NCI-H345 treated with DMSO at 0.1 percent for 48 hours (cell line): ENCODE measurements around the gene PDHA2.
"Not testable (repeated sequence)": the region's sequence is repeated elsewhere in the genome, so short reads cannot be mapped to it uniquely, and the experiment has no call there.

Experiments
- DNase-seq: peaks from one replicate; lab custom pipeline; 2025; ENCODE audit not compliant: unreplicated experiment; lab: John Stamatoyannopoulos, UW

PDHA2 gene

GRCh38 chr4:95839891-95840290, at the start of gene PDHA2:
Gene PDHA2 (plus strand): TSS chr4:95840093. CDS start chr4:95840151, 58 bp downstream.
- no peak for DNase-seq

GRCh38 chr4:95798003-95798402, 41.9 kb upstream of the PDHA2 start:
- no peak for DNase-seq

GRCh38 chr4:95798727-95799126, 41.2 kb upstream of the PDHA2 start:
- DNase-seq = no peak

- DNase-seq = no peak
These were observed 18.0 kb upstream of the PDHA2 start for GRCh38 chr4:95821867-95822266.

GRCh38 chr4:95825546-95825945, 14.3 kb upstream of the PDHA2 start:
- DNase-seq = no peak

GRCh38 chr4:95830651-95831050, 9.2 kb upstream of the PDHA2 start:
- no peak for DNase-seq

GRCh38 chr4:95831166-95831565, 8.7 kb upstream of the PDHA2 start:
- no peak for DNase-seq

- DNase-seq = no peak
These were observed 6.1 kb upstream of the PDHA2 start for GRCh38 chr4:95833711-95834194.

- no peak for DNase-seq
These were observed 4.2 kb upstream of the PDHA2 start for GRCh38 chr4:95835672-95836071.

GRCh38 chr4:95838192-95838591, 1.7 kb upstream of the PDHA2 start:
- DNase-seq = no peak

GRCh38 chr4:95847908-95848460, 8.1 kb downstream of the PDHA2 start:
- DNase-seq = no peak

- DNase-seq = no peak
These were observed 10.3 kb downstream of the PDHA2 start for GRCh38 chr4:95850161-95850560.

GRCh38 chr4:95857761-95858160, 17.9 kb downstream of the PDHA2 start:
- DNase-seq = no peak

GRCh38 chr4:95867919-95868318, 28.0 kb downstream of the PDHA2 start:
- DNase-seq = no peak

- not testable (repeated sequence) for DNase-seq
These were observed 29.5 kb downstream of the PDHA2 start for GRCh38 chr4:95869414-95869813.

- DNase-seq = no peak
These were observed 30.1 kb downstream of the PDHA2 start for GRCh38 chr4:95869961-95870500.

- DNase-seq = no peak
These were observed 37.7 kb downstream of the PDHA2 start for GRCh38 chr4:95877636-95878035.

- no peak for DNase-seq
These were observed 47.7 kb downstream of the PDHA2 start for GRCh38 chr4:95887551-95887950.

GRCh38 chr4:95889662-95890061, 49.8 kb downstream of the PDHA2 start:
- no peak for DNase-seq
